GM18519 (cell line): Measurements from ENCODE around the gene ATAD2B.
"Not testable (repeated sequence)": the region's sequence is repeated elsewhere in the genome, so short reads cannot be mapped to it uniquely, and the experiment has no call there.

Source experiments
- ATAC-seq: cut with Tn5 transposase; IDR thresholded peaks from one replicate; pipeline ENCODE4 v1.9.1; 2021; ENCODE audit warnings: mild to moderate bottlenecking, moderate library complexity; ENCODE audit not compliant: unreplicated experiment, low FRiP score

The ATAD2B gene

DNA sequence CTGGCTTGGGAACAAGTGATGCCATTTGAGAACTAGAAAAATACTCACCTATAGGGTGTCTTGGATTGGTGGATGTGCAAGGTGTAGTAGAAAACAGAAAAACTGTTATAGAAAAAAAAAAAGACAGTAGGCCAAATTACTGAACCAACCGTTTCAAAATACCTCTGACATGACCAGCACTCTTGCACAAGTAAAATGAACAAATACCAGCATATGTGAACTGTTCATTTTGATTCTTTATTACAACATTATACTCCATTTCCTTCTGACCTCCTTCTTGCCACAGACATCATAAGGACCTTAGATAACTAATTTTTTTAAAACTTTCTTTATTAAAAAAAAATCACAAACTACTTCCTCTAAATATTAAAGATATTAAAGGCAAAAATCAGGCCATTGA, 125.5 kb downstream of the ATAD2B start:
- no peak for ATAC-seq

DNA sequence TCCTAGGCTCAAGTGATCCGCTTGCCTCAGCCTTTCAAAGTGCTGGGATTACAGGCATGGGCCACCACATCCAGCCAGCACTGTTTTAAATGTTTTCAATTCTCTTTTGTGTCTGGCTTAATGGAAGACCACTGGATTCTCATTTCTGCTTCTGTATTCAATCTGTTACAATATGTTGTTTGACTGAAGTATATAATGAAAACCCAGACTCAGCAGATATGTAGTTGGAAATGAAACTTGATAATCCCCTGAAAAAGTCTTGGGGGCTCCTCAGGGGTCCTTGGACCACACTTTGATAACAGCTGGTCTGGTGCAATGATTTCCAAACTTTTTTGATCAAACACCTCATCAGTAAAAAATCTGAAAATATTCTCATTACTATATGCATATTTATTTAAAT, 132.7 kb downstream of the ATAD2B start:
- no peak for ATAC-seq

DNA sequence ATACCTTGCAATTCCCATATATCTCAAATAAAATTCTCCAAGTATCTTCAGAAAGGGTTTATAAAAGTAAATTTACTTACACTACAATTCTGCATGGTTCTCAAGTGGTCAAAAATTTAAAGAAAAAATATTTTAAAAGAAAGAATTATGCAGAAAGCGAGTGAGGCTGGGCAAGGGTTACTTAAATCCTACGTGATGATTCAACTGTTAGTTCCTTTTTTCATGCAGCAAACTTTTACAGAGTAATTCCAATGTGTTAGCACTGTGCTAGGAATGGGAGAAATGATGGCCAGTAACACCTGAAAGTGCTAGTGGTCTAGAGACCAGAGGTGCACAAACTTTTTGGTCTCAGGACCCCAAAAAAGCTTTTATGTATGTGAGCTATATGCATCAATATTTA, 133.4 kb downstream of the ATAD2B start:
- ATAC-seq, result no peak

DNA sequence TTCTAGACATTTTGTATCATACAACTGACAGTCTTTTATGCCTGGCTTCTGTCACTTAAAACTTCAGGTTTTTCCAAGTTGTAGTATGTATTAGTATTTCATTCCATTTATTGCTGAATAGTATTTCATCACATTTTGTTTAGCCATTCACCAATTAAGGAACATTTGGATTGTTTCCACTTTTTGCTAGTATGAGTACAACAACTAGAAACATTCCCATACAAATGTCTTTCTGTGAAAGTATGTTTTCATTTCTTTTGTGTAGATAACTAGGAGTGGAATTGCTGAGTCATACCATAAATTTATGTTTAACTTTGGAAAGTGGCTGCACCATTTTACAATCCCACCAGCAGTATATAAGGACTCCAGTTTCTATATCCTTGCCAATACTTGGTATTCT, 135.9 kb downstream of the ATAD2B start:
- ATAC-seq, result no peak

DNA sequence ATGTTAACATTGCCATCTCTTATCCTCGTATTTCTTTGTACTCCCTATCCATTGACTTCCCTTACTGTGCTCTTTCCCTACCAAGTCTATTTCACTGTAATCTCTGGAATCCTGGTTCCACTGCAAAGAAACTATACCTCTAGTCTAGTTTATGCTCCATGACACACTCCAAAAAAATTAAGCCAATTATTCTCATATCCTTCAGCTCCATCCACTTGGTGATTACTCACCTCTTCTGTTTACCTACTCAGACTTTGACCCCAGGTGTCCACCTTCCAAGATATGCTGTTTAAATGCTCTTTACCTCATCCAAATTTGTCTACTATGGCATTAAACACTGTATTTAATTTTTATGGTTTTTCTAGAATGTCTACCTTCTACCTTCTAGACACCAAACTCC, 137.9 kb downstream of the ATAD2B start:
- ATAC-seq, result no peak

DNA sequence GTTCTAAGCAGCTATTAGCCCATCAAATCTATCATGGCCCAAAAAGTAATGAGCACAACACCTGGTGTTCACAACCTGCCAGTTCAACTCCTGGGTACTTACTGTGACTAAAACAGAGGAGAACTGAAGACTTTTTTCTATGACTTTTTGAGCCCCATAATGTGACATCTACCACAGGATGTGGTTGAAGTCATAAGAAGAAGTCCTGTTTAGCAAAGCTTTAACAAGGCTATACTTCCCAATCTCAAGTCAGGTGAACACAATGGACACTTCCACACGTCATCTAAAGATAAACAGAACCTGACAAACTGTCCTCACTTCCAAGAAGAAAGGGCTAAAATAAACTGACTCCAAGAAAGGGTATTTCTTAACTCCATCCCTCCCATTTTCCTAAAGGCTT, 138.8 kb downstream of the ATAD2B start:
- ATAC-seq, result peak; percentile 95

DNA sequence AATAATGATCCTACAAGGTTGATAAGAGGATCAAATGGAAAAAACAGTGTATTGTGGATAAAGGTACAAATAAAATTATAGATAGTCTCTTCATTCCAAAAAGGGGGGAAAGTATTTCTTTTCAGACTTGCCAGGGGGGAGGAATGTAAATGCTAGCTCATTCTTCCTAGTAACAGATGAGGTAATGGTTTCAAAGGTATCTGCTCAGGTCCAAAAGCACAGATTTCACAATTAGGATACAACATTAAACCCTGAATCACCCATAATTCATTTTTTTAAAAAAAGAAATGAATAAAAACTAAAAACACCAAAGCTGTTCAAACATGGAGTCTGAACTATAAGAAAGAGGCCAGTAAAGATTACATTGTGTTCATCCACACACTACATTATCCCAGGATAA, 142.0 kb downstream of the ATAD2B start:
- no peak for ATAC-seq

DNA sequence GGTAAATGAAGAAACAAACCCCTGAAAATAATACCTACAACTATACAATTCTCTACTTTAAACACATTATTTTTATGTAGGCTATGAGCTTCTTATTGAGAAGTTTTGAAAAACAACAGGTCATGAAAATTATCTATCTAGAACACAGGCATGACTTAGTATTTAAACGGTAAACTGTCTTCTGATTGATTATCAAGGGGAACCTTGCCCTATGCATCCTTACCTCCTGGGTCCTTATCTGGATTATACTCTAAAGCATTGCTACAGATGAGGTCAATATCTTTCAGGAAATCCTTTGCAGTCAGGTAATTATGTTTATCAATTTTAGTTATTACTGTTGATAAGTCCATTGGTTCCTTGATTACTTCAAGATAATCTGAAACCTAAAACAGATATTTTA, 144.3 kb downstream of the ATAD2B start:
- no peak for ATAC-seq

DNA sequence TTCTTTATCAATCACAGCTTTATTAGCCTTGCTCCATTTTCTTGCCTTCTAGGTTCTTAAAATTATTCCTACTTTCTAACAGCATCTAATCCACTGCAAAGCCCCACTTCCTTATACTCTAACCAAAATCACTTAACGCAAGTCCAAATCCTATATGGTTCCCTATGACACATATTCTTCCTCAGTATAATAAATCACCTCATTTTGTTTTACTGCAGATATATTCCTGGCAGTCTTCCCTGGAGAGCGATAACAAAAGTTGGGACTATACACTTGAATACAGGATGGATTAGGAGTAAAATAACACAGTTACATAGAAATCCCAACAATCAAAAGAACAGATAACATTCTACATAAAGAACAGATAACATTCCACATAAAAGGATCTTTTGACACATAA, 144.8 kb downstream of the ATAD2B start:
- ATAC-seq, result no peak

DNA sequence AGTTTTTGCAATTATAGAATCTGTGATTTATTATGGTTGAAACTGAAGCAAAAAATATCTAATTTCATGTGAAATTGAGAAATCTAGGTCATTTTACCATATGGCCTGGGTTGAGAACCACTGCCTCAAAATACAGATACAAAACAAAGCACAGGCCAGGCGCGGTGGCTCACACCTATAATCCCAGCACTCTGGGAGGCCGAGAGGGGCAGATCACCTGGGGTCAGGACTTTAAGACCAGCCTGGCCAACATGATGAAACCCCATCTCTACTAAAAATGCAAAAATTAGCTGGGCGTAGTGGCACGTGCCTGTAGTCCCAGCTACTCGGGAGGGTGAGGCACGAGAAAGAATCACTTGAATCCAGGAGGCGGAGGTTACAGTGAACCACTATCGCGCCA, 146.5 kb downstream of the ATAD2B start:
- ATAC-seq, result not testable (repeated sequence)

DNA sequence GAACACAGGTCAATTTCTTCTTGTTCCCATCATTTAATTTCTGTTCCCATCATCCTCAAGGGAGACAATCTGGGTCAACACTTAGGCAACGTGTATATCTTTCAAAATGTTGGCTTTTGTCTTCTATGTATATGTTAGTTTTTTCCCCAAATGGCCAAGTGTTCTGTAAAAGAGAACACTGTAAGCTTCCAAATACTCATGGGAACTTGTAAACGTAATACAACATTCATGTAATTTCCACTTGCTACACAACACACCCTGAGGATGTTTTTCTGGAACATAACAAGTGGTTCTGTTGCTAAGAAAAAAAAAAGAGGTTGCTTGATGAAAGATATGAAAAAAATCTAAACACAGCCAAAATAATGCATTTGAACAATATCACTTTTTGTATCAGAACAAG, 149.1 kb downstream of the ATAD2B start:
- ATAC-seq, result no peak

DNA sequence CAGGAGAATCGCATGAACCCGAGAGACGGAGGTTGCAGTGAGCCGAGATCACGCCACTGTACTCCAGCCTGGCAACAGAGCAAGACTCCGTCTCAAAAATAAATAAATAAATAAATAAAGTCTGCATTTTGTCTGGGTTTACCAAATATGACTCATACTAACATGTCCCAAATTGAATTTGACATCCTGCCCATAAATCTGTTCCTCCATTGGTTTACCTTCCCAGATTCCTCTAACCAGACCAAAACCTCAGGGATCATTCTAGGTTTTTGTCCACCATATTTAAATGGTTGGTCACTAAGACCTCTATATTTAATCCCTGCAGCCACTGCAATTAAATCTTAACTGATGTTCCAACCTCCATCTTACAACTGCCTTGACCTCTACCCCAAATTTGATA, 150.9 kb downstream of the ATAD2B start:
- ATAC-seq, result no peak

DNA sequence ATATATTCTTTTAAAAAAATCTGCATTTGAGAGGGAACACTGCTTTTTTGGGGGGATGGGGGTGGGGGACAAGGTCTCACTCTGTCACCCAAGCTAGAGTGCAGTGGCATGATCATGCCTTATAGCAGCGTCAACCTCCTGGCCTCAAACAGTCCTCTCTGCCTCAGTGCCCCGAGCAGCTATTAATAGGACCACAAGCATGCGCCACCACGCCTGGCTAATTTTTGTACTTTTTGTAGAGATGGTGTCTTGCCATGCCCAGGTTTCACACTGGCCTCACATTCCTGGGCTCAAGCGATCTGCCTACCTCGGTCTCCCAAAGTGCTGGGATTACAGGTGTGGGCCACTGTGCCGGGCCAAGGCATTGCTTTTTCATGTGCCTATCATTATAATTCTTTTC, 154.2 kb downstream of the ATAD2B start:
- ATAC-seq, result no peak

DNA sequence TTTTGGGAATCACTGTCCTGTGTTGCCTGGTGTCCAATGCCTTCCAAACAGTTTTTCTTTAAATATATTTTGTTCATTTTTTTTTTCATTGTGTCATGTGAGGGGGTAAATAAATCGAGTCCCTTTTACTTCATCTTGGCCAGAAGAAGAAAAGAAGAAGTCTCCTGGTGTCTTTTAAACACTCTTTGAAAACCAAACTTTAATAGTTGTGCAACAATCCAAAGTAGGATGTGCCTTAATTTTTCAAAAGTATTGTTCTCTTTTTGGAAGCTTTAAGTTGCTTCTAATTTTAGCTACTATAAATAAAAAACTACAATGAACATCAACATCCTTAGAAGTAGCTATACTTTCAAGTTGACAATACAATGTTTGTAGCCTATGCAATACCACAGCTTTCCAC, 154.9 kb downstream of the ATAD2B start:
- no peak for ATAC-seq

DNA sequence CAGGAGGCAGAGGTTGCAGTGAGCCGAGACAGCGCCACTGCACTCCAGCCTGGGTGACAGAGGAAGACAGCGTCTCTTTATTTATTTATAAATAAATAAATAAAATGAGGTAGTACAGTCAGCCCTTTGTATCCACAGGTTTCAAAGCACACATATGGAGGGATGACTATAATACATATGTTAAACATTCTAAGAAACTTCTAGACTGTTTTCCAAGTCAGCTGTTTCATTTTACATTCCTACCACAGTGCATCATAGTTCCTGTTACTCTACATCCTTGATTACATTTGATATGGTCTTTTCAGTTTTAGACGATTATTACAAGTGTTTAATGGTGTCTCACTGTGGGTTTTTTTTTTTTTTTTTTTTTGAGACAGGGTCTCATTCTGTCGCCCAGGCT, 157.6 kb downstream of the ATAD2B start:
- no peak for ATAC-seq

DNA sequence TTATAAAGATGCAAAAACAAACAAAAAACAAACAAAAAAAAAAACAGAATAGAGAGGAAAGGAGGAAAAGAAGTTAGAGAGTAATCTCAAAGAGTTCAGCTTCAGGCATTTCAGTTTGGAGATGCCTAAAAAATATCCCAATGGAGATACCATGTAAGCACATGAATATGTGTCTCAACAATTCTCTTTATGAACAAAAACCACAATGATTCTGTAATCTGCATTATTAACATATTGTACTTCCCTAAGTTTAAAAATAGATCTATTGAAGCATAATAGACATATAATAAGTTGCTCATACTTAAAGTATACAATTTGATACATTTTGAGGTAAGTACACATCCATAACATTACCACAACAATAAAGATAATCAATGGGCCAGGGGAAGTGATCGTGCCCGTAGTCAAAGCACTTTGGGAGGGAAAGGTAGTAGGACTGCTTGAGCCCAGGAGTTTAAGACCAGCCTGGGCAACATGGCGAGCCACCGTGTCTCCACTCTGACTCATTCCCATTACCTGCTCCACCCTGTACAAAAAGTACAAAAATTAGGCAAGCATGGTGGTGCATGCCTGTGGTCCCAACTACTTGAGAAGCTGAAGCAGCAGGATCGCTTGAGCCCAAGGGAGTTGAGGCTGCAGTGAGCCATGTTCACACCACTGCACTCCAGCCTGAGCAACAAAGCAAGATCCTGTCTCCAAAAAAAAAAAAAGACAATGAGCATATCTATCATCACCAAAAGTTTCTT, 158.9 kb downstream of the ATAD2B start:
- ATAC-seq, result no peak

DNA sequence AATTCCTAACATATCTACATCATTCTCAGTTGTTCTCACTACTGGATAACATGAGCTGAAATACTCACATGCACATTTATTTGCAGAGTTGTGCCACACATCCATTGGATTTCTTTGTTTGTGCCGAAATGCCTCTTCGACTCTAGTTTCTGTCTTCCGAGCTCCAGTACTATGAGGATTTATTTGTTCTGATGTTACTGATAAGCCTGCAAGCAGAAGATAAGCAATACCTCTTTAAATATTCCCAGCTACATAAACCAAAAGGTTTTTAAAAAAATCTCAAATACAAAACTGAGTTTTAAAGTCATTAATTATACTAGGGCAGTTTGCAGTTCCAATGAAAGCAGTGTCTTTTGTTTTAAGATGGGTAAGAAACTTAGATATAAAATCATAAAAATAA, 164.8 kb downstream of the ATAD2B start:
- no peak for ATAC-seq

DNA sequence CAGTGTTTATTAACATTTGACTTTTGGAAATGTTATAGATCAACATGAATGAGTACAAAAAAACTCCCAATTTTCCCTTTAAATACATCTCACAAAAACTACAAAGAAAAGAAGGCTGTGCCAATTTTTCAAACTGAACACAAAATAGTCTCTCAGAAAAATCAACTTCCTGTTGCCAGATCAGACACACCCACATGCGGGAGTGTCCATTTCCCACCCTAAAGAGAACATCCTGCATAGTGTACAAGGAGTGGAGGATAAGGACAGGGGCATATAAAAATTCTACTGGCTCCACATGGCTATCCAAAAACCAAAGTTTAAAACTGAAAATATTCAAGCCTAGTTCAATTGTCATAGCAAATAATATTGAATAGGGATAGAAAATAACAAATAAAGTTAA, 165.3 kb downstream of the ATAD2B start:
- ATAC-seq, result no peak

DNA sequence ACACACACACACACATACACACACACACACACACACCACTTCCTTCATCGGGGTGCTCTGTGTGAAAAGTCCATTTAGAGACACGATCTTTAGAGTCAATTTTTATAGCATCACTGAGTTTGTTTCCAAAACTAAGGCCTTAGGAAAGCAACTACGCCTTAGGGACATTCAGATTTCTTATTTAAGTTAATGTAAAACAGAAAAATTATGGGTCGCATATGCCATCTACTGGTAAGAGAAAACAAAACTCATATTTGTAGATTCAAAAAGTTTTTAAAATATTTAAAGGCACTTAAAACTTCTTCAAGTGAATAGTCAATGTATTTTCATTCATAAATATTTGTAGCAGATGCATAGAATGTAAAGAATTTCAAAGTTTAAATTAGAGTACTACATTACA, 166.2 kb downstream of the ATAD2B start:
- ATAC-seq, result no peak

DNA sequence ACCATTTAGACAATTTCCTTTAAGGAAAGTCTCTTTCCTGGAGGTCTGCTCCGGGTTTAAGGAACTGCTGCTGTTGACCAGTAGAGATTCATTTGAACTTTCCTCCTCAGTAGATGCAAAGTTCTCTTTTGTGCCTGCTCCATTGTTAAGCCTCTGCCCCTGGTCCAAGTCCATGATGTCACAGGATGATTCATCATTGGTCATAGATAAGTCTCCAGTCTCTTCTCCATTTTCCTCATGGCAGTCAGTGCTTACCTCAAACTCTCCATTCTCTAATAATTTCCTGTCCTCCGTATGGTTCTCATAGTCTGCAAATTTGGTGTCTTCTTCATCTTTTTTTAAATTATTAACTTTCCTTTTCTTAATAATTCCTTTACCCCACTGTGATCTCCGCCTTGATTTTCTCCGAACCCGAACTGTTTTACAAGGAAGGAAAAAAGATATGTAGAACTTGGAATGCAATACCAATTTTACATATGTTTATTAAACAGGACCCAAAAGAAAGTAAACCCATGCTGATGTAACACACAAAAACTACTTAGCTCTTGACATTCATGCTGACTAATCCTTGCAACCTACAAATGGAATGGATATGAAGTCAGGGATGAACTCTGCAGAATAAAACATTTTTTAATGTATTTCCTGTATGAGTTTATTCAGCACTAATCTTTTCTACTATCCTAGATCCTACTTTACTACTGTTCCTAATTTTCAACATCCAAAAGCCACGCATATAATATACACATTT, 169.1 kb downstream of the ATAD2B start:
- ATAC-seq, result no peak

DNA sequence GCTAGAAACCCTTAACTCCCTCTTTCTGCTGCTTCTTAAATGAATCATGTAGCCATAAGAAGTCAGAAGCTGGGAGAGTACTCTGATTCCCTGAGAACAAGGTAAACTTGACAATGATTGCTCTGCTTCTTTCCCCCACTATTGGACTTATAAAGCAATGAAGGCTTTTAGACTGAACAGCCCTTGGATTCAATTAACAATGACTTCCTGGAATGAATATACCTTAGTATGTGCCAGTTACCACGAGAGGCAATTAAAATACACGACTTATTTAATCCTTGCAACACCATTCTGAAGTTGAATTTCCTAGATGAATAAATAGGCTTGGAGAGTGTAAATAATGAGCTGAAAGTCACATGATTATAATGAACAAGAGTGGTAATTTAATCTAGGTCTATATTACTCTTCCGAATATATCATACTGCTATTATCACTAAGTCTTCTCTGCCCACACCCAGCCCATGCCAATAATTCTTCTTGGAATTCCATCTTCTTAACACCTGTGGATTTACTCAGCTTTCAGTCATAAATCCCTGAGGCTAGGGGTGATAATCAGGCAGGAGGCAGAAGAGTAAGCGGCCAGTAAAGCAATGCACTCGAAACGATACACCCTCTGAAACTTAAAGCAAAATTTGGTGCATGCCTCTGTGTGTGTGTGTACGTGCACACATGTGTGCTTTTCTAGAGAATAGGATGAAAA, 170.2 kb downstream of the ATAD2B start:
- ATAC-seq, result no peak

DNA sequence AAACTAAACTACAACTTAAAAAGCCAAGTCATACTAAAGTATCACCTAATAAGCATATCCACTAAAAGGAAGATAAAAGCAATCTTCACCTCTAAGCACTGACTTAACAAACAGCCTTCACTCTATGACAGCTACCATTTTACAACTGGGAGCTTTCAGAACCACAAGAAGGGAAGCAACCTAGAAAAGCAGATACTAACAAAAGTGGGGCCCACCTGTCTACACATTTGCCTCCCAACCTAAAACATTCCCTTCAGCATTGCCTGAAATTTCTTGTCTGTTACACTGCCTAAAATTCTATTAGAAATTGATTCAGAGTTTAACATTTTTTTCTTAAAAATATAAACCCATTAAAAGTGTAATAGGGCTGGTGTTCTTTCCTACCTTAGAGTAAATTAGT, 172.0 kb downstream of the ATAD2B start:
- no peak for ATAC-seq
